Right atrium auricular region (tissue), 2 donors: ENCODE data around the gene DDX1. TPM values are rescaled to one million over a fixed set of nuclear protein-coding genes. Genes with fewer than 3 reads are reported as not detected.

Source experiments
- DNase-seq: peaks from one replicate; pipeline ENCODE4 v3.0.0-alpha.2; 2019; ENCODE audit warnings: low spot score
- H3K27ac ChIP-seq, 2 donors: fragments of 200-600 bp; sonication (generic); 1 replicate in 1 of 2; 2 replicates in 1 of 2; pipeline ENCODE4 v1.5.1; 2016 to 2019
- H3K27me3 ChIP-seq, 2 donors: fragments of 200-600 bp; sonication (generic); one replicate each; pipeline versions ENCODE4 v1.5.1 to v1.6.0; 2017 to 2019
- H3K36me3 ChIP-seq: fragments of 200-600 bp; sonication (generic); one replicate; pipeline ENCODE4 v1.5.1; 2016
- H3K4me1 ChIP-seq, 2 donors: fragments of 200-600 bp; sonication (generic); one replicate each; pipeline versions ENCODE4 v1.5.1 to v1.6.0; 2017 to 2019
- H3K4me3 ChIP-seq, 2 donors: fragments of 200-600 bp; sonication (generic); 1 replicate in 1 of 2; 2 replicates in 1 of 2; pipeline ENCODE4 v1.5.1; 2017 to 2019; ENCODE audit warnings: mild to moderate bottlenecking in 1 of 2, moderate library complexity in 1 of 2
- H3K9me3 ChIP-seq, 2 donors: fragments of 200-600 bp; sonication (generic); one replicate each; pipeline ENCODE4 v1.5.1; 2019
- total RNA-seq, 2 donors: library from RNA; depleted of rRNA; stranded (reverse); fragments of >200 nt; gene quantifications; one replicate each; pipeline ENCODE4 v1.1.0, GENCODE V29; 2016
- TF ChIP-seq, protein P1 (sequence below), 2 donors: fragments of 200-600 bp; sonication (generic); IDR thresholded peaks; one replicate each; pipeline ENCODE4 v1.5.1; 2019; ENCODE audit warnings: antibody characterized with exemption in 2 of 2

The DDX1 gene
- total RNA-seq, 2 donors from 2014 or later: 60.1 to 75.9 TPM

DNA sequence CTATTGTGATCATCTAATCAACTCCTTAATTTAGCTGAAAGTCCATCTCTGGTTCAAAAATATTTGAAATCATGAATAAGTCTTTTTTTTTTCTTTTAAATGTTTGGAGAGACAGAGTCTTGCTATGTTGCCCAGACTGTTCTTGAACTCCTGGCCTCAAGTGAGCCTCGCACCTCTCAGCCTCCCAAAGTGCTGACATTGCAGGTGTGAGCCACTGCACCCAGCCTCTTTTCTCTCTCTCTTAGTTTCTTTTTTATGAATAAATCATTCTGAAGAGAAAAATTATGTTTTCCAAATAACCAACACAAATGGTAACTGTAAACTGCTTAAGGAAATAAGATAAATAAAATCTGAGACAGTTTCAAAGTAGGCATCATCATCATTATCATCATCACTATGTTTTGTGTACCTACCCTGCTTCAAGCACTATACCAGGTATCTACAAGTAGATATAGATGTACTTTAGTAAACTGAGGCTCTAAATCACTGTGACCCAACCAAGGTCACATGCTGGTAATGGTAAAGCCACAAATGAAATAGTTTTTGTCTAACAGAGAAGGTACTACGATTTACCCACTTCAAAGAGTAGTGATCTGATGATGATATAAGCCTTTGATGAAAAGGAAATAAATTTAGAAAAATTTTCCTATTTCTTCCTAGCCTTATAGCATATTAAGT is 25.5 kb upstream of the DDX1 start:
- no peak for DNase-seq
- no peak overlapping the region for H3K4me3 ChIP-seq
- H3K27me3 ChIP-seq: no peaks in the 10 kb centered on the region
- no peaks in the 10 kb centered on the region for H3K9me3 ChIP-seq
- H3K27ac ChIP-seq: no peak overlapping the region
- H3K4me1 ChIP-seq: no peaks in the 10 kb centered on the region
- H3K36me3 ChIP-seq: no peaks in the 10 kb centered on the region
- TF ChIP-seq, protein P1, sequence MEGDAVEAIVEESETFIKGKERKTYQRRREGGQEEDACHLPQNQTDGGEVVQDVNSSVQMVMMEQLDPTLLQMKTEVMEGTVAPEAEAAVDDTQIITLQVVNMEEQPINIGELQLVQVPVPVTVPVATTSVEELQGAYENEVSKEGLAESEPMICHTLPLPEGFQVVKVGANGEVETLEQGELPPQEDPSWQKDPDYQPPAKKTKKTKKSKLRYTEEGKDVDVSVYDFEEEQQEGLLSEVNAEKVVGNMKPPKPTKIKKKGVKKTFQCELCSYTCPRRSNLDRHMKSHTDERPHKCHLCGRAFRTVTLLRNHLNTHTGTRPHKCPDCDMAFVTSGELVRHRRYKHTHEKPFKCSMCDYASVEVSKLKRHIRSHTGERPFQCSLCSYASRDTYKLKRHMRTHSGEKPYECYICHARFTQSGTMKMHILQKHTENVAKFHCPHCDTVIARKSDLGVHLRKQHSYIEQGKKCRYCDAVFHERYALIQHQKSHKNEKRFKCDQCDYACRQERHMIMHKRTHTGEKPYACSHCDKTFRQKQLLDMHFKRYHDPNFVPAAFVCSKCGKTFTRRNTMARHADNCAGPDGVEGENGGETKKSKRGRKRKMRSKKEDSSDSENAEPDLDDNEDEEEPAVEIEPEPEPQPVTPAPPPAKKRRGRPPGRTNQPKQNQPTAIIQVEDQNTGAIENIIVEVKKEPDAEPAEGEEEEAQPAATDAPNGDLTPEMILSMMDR (IDR thresholded peaks at IDR 0.05): no peak

DNA sequence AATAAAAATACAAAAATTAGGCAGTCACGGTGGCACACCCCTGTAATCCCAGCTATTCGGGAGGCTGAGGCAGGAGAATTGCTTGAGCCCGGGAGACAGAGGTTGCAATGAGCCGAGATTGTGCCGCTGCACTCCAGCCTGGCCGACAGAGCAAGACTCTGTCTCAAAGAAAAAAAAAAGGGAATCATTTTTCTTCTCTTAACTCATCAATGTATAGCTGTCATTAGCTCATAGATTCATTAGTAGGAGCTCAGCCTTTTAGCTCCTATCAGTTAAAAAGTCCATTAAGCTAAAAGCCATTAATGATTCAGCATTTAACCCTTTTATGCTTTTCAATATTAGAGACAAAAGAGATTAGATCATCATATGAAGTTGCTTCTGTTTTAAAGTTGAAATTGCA is 24.8 kb upstream of the DDX1 start:
- no peaks in the 10 kb centered on the region for H3K9me3 ChIP-seq
- no peak overlapping the region for H3K27ac ChIP-seq
- no peak for DNase-seq
- no peaks in the 10 kb centered on the region for H3K36me3 ChIP-seq
- H3K4me1 ChIP-seq: no peaks in the 10 kb centered on the region
- TF ChIP-seq, protein P1 (IDR thresholded peaks at IDR 0.05): no peak
- H3K27me3 ChIP-seq: no peaks in the 10 kb centered on the region
- no peak overlapping the region for H3K4me3 ChIP-seq

DNA sequence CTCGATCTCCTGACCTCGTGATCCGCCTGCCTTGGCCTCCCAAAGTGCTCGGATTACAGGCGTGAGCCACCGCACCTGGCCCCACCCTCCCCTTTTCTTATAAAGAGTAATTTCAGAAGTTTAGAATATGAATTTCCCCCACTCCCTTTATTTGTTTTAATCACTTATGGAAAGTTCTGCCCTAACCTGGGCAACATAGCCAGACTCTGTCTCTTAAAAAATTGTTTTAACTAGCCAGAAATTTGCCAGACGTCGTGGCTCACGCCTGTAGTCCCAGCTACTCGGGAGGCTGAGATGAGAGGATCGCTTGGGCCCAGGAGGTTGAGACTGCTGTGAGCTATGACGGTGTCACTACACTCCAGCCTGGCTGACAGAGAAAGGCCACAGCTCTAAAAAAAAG is 22.8 kb upstream of the DDX1 start:
- Histone ChIP-seq H3K27me3 (no peaks in the 10 kb centered on the region), H3K4me3 (no peak overlapping the region), H3K4me1 (no peaks in the 10 kb centered on the region), H3K9me3 (no peaks in the 10 kb centered on the region), H3K27ac (no peak overlapping the region), H3K36me3 (no peaks in the 10 kb centered on the region)
- DNase-seq: no peak
- TF ChIP-seq, protein P1 (IDR thresholded peaks at IDR 0.05): no peak

DNA sequence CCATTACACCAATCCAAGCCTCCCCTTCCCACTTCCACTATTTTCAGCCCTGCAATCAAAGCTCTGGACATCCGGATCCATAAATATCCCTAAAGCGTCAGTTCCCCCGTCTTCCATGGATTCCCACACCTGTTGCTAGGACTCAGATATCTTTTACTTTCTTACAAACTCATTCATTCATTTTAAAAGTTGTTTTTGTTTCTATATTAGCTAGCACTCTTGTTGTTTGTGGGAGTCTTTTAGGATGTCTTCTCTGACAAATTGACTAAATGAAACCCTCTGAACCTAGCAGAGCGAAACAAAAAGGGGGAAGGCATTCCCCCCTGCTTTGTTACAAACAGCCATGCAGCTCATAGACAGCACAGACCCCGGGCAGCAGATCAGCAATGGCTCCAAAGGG is 21.6 kb upstream of the DDX1 start:
- Histone ChIP-seq H3K27me3 (no peaks in the 10 kb centered on the region), H3K9me3 (no peaks in the 10 kb centered on the region), H3K27ac (no peak overlapping the region), H3K36me3 (no peaks in the 10 kb centered on the region), H3K4me1 (no peaks in the 10 kb centered on the region), H3K4me3 (no peak overlapping the region)
- TF ChIP-seq, protein P1 (IDR thresholded peaks at IDR 0.05): no peak
- DNase-seq: no peak

DNA sequence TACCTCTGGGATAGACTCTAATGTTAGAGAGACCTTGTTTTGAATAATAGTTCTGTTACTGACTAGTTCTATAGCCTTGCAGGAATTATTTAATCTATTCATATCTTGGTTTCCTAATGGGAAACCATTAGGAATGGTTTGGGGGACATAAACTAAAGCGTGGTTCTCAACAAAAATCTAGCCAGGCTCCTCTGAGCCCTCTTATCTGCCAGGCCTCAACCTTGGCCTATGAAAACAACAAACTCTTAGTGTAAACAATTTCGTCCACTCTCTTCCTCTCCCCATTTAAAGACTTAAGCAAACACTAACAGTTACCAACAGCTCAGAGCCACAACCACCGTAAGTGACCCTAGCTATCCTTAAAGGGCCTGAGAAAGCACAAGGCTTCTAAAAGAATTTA is 19.9 kb upstream of the DDX1 start:
- Histone ChIP-seq H3K4me3 (no peak overlapping the region), H3K9me3 (no peaks in the 10 kb centered on the region), H3K27me3 (no peaks in the 10 kb centered on the region), H3K27ac (no peak overlapping the region), H3K36me3 (no peaks in the 10 kb centered on the region), H3K4me1 (no peaks in the 10 kb centered on the region)
- no peak for DNase-seq
- TF ChIP-seq, protein P1 (IDR thresholded peaks at IDR 0.05): no peak
